HG03159 (cell line): ENCODE data around the gene OCA2.
"Not testable (repeated sequence)": the region's sequence is repeated elsewhere in the genome, so short reads cannot be mapped to it uniquely, and the experiment has no call there.

Experiments used
- ATAC-seq: cut with Tn5 transposase; IDR thresholded peaks from one replicate; pipeline ENCODE4 v1.9.1; 2021; ENCODE audit warnings: mild to moderate bottlenecking, moderate library complexity; ENCODE audit not compliant: unreplicated experiment

Gene OCA2

GRCh38 chr15:27853624-27854455, 245.3 kb downstream of the OCA2 start:
- ATAC-seq, result no peak

GRCh38 chr15:27851858-27852210, 247.3 kb downstream of the OCA2 start:
- no peak for ATAC-seq

- no peak for ATAC-seq
Observed at GRCh38 chr15:27850981-27851857, 247.9 kb downstream of the OCA2 start.

- ATAC-seq, result no peak
Observed at GRCh38 chr15:27850050-27850449, 249.1 kb downstream of the OCA2 start.

- not testable (repeated sequence) for ATAC-seq
Observed at GRCh38 chr15:27848936-27849335, 250.2 kb downstream of the OCA2 start.

DNA sequence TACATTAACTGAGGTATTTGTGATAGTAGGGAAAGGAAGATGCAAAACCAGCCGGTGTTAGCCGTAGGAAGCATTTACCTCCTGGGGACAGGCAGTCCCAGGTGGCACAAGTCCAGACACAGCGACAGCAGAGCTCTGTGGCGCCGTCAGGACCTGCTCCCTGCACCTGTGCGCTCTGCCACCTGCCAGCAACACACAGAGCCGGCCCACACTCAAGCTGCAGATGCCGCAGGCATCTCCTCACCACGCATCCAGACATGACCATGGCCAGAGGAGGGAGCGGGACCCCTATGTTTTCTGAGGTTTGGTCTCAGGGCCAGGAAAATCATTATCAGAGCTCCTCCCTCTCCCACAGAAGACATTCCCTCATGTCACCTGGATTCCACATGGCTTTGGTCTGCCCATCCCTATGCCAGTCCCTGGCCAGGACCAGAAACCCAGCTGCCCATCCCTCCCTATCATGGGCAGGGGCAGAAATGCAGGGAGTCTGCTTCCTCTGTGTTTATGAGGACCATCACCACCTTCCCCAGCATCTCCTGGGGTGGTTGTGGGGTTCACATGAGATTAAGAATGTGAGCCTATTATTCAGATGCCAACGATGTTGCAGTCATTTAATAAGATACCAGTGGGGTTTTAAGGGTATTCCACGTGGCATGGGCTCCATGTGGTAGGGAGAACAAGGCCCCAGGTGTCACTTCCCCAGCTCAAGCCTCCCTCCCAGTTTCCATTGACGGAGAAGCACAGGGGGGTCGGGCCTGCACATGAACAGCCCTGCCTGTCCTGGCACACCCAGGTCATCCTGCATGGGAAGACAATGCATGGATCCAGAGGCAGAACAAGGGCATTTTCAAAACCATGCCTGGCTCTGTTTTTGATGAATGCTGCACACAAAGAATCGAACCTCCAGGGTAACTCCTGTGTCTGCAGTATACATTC, 251.1 kb downstream of the OCA2 start:
- ATAC-seq, result no peak

GRCh38 chr15:27846722-27847395, 252.3 kb downstream of the OCA2 start:
- ATAC-seq, result no peak

- ATAC-seq, result no peak
Observed at GRCh38 chr15:27845535-27846369, 253.4 kb downstream of the OCA2 start.

- ATAC-seq, result no peak
Observed at GRCh38 chr15:27844018-27844666, 255.0 kb downstream of the OCA2 start.

DNA sequence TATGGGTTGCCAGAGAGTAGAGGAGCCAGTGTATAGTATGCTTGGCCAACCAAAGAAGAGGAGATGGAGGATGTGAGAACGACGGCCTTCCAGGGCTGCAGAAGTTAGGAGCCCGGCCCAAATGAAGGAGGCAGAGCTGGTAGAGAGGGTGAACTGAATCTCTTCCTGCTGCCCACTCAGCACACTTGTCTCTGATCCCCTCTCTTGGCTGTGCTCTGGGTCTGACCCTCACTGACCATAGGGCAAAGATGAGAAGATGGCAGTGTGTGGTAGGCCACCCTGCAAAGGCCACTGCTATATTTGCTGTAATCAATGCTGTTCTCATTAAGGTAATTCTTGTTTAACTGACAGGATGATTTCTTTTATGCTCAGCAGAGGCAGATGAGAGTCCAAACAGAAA, 256.0 kb downstream of the OCA2 start:
- no peak for ATAC-seq

DNA sequence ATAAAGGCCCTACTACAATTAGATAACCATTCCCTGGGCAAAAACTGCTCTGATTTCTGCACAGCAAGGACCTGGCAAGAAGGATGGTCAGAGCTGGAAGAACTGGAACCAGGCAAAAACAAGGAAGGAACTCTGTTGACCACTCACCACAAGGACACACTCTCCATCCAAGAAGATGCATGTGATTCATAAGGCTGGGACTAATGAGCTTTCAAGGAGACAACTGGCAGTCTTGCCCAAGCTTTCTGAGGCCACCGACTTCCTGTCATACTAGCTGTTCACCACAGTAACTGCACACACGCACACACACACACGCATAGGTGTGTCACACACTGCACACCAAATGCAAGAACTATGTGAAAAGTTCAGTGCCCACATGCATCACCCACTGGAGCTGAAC, 256.6 kb downstream of the OCA2 start:
- no peak for ATAC-seq

DNA sequence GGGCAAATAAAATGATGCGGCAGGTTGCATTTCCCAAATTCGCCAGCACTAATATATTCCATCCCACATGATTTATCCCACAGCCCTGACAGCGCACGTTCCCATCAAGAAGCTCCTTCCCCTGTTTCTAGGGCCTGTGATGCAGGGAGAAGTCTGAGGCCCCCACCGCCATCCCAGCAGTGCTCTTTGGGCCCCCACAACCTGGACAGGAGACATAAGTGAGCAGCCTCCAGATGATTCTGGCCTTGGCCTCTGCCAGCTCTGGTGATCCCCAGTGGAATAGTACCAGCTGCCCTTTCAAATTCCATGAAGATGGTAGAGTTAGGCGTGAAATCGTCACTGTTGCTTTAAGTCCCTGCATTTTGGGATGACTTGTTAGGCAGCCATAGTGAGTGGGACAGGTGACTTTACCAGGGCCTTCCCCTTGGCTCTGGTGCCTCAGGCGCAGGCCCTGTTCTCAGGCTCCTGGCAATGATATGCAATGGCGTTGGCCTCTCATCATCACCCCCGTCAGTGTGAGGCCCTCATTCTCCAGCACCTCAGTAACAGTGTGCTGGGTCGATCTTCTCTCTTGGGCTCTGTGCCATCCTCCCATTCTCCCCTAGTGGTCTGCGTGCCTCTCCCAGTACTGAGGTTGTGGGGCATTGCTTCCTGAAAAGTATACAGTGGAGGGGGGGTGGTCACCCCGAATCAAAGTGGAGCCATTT, 263.7 kb downstream of the OCA2 start:
- no peak for ATAC-seq

DNA sequence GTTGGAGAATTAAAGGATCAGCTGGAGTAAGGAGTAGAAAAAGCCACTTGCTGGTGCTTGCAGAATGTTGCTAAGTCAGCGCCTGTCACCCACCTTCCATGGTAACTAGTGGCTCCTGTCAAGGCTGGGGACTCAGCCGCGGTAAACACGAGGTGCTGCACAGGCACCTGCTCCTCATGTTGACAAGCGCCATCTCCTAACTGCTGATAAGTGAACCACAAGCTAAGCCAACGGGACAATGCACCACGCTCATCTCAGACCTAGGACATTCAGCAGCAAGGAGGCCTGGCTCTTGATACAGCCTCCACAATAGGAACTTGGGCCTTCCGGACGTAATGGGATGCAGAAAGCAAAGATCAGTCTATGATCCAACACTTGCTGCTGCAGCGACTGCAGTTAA, 264.4 kb downstream of the OCA2 start:
- no peak for ATAC-seq

DNA sequence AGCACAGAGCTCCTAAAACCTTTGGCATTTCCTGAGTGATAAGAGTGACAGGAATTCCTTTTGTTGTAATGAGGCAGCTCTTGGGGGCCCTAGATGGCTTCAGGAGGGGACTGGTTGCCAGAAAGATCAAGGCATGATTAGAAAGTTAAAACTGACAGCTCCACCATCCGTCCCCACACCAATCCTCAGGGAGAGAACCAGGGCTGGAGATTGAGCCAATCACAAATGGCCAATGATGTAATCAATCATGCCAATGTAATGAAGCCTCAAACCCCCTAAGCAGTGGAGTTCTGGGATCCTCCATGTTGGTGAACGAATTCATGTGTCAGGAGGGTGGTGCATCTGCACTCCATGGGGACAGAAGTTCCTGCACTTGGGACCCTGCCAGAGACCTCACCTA, 265.1 kb downstream of the OCA2 start:
- no peak for ATAC-seq

- no peak for ATAC-seq
Observed at GRCh38 chr15:27833178-27833577, 265.9 kb downstream of the OCA2 start.

DNA sequence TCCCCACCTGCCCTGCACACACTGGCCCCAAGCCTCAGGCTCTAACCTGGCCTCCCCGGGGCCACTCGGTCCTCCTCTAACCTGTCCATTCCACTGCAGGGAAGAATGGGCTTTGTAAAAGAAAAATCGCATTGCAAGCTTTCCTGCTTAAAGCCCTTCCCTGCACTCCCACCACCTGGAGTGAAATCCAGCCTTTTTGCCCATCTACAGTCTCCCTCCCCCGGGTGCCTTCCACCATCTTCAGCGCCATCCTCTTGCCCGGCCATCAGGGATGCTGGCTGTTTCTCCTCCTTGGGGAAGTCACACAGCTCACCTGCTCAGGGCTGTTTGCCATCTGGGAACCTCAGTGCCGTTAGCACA, 266.9 kb downstream of the OCA2 start:
- ATAC-seq, result no peak

- ATAC-seq, result no peak
Observed at GRCh38 chr15:27831384-27832236, 267.5 kb downstream of the OCA2 start.

- no peak for ATAC-seq
Observed at GRCh38 chr15:27828746-27829145, 270.4 kb downstream of the OCA2 start.
